Stimulated activated CD4-positive, alpha-beta T cell treated with anti-CD3 and anti-CD28 coated beads, Interleukin-12 subunit alpha, Interleukin-12 subunit beta, amount 100 ng/mL, for 24 hours (primary cell): ENCODE data around the gene ARHGAP45.
"Not testable (repeated sequence)": the region's sequence is repeated elsewhere in the genome, so short reads cannot be mapped to it uniquely, and the experiment has no call there.

Experiments used
- DNase-seq, 2 experiments: peaks; one replicate each; pipeline ENCODE4 v3.0.0-alpha.2; 2020; ENCODE audit warnings: low read depth in 2 of 2

Gene ARHGAP45, protein sequence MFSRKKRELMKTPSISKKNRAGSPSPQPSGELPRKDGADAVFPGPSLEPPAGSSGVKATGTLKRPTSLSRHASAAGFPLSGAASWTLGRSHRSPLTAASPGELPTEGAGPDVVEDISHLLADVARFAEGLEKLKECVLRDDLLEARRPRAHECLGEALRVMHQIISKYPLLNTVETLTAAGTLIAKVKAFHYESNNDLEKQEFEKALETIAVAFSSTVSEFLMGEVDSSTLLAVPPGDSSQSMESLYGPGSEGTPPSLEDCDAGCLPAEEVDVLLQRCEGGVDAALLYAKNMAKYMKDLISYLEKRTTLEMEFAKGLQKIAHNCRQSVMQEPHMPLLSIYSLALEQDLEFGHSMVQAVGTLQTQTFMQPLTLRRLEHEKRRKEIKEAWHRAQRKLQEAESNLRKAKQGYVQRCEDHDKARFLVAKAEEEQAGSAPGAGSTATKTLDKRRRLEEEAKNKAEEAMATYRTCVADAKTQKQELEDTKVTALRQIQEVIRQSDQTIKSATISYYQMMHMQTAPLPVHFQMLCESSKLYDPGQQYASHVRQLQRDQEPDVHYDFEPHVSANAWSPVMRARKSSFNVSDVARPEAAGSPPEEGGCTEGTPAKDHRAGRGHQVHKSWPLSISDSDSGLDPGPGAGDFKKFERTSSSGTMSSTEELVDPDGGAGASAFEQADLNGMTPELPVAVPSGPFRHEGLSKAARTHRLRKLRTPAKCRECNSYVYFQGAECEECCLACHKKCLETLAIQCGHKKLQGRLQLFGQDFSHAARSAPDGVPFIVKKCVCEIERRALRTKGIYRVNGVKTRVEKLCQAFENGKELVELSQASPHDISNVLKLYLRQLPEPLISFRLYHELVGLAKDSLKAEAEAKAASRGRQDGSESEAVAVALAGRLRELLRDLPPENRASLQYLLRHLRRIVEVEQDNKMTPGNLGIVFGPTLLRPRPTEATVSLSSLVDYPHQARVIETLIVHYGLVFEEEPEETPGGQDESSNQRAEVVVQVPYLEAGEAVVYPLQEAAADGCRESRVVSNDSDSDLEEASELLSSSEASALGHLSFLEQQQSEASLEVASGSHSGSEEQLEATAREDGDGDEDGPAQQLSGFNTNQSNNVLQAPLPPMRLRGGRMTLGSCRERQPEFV

DNA sequence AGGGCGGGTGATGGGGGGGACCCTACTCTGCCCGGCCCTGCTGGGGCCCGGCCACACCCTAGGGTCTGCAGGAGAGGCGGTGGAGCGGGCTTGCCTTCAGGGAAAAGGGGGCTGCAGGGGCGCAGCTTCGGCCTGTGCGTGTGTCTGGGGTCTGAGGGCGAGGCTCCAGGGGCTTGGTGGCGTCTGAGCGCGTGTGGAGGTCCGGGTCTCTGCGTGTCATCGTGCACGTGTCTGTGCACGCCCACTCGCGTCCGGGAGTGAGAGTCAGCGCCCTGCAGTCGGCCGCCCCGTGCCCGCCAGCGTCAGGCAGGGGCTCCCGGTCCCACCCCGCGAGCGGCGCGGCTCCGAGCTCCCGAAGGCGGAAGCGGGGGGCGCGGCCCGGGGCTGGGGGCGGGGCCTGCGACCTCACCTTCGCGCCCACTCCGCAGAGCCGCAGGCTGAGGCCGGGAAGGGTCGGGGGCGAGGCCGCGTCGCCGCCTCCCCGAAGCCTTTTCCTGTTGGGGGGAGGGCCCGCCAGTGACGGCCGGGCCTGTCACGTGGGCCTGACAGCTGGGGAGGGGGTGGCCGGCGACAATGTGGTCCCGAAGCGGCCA, at the start of gene ARHGAP45:
ARHGAP45 (plus strand) TSS at position 420 of the 593 bp plus-strand sequence. CDS start 239 bp downstream, outside the sequence.
- peak; percentile 60 to 74 for DNase-seq

DNA sequence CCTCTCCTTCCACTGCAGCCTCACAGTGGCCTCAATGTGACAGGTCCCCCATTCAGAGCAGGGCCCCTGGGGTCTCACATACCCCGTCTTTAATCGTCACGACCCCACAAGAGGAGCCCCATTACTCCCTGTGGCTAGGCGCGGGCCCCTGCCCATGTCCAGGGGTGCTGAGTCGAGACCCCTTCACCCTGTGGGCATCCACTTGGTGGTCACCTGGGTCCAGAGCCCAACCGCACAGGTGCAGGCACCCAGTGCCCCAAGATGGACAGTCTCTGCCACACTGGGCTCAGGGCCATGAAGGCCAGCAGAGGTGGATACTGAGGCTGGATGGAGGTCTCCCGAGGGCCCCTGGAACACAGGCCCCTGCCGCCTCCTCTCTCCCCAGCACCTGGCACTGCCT, 49.1 kb upstream of the ARHGAP45 start:
- DNase-seq = no peak

DNA sequence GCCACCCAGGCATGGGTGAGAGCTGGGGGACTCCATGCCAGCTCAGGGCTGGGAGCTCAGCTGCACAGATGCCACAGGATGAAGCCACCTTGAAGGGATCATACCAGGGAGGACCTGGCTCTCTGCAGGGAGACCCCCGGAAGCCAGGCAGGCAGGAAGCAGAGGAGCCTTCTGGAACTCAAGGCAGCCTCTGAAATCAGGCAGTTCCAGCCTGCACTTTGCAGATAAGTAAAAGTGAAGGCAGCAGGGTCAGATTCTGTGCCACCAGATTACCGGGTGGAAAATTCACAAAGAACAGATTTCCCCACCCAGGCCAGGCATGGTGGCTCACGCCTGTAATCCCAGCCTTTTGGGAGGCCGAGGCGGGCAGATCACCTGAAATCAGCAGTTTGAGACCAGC, 48.6 kb upstream of the ARHGAP45 start:
- no peak for DNase-seq

DNA sequence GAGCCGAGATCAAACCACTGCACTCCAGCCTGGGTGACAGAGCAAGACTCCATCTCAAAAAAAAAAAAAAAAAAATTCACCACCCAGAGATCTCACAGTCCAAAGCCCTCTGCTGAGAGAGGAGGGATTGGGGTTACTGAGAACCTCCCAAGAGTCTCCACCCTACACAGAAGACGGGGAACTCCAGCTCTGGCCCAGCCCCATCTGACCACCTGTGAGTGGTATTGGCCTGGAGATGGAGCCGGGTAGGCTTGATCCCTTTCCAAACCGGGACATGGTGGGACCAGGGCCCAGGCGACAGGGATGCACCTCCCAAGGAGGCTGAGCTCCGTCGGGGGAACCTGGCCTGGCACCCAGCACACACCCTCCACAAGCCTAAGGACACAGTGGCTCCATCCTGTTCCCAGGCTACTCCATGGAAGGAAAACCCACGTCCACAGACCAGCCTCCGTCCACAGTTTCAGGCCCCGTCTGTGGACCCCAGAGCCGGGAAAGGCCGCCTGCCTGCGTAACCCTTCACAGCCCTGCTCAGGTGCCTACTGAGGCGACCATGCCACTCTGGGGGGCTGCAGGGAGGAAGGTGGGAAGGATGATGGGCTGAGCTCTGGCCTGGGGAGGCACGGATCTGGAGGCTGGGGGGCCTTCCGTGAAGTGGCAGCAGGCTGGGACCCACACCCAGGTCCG, 47.9 kb upstream of the ARHGAP45 start:
- DNase-seq = no peak

DNA sequence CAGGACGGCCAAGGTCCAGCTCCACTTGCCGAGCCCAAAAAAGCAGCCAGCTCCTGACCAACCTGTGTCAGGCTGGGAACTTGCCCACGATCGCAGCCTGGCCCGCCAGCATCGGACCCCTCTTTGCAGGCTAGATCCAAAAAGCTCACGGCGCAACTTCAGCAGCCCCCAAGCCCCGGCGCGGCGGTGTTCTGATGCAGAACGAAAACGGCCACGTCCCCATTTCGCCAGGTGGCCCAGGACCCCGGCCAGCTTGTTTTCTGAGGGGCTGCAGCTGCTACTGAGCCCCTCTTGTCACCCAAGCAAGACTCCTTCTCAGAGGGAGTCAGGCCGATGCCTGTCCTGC, 47.4 kb upstream of the ARHGAP45 start:
- DNase-seq = no peak

DNA sequence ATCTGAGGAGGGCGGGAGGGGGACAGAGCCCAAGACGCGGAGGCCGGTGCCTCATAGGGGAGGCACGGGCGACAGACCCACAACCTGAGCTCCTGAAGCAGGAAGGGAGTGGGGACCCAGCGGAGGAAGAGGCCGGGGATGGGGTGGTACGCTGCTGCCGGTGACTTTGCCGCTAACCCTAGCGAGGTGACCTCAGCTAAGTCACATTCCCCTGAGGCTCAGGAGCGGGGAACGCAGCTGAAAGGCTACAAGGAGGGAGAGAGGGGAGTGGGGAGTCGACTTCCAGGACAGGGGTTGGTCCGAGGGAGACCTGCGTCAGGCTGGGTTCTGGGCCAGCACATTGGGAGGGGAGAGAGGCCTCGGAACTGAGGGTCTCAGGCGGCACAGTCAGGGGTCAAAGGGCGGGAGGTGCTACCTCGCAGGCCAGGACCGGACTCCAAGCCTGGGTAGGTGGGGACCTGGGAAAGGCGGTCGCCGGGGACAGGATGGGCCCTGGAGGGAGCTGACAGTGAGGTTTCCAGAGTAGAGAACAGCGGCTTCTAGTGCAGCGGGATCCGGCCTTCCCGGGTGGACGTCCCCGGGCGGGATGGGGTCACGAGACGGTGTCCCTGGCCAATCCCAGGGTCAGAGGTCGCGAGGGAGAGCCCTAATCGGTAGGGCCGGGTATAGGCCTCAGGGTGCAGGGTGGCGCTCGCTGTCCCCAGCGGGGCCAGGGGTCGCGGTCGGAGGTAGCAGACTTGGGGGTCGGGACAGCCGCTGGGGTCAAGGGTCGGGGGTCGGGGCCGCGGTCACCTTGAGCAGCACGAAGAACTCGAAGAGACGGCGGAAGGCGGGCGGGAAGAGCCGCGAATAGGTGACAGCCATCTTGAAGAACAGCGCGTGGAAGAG, 46.7 kb upstream of the ARHGAP45 start:
- no peak for DNase-seq

DNA sequence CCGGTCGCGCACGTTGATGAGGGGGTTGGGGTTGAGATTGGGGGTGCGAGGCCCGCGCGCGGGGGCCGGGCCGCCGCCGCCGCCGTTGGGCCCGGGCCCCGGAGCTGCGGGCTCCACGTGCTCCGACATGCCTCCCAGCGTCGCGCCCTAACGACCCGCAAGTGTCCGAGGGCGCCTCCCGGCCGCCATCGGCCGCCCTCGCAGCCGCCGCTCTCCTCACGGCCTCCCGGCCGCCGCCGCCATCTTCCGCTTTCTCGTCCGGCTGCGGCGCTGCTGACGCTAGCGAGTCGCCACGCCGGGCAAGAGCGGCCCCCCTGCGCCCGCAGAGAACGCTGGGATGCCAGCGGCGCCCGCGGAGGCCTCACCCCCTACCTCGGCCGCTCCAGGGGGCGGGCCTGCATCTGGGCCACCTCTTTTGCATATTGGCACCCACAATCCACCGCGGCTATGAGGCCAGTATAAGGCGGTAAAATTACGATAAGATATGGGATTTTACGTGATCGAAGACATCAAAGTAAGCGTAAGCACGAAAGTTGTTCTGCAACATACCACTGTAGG, 46.0 kb upstream of the ARHGAP45 start, which contains the start of gene TMEM259:
TMEM259 (minus strand) TSS at position 256 of the 558 bp plus-strand sequence; CDS start at position 129, 127 bp downstream.
- DNase-seq = peak; percentile 92 to 94

DNA sequence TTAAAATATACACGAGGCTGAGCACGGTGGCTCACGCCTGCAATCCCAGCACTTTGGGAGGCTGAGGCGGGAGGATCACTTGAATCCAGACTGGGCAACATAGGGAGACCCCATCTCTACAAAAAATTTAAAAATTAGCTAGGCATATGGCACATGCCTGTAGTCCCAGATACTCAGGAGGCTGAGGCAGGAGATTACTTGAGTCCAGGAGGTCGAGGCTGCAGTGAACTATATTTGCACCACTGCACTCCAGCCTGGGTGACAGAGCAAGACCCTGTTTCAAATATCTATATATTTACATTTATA, 43.1 kb upstream of the ARHGAP45 start:
- DNase-seq = not testable (repeated sequence)

DNA sequence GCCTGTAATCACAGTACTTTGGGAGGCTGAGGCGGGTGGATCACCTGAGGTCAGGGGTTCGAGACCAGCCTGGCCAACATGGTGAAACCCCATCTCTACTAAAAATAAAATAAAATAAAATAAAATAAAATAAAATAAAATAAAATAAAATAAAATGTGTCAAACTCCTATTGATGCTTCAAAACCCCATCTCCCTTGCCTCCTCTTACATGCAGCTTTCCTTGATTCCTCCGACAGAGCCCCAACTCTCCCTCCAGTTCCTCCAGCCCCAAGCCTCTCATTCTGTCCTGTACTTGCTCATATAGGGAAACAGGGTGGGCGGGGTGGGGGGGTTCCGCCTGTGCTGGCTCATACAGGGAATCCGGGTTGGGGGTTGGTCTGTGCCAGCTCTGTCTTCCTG, 41.9 kb upstream of the ARHGAP45 start:
- DNase-seq = not testable (repeated sequence)

DNA sequence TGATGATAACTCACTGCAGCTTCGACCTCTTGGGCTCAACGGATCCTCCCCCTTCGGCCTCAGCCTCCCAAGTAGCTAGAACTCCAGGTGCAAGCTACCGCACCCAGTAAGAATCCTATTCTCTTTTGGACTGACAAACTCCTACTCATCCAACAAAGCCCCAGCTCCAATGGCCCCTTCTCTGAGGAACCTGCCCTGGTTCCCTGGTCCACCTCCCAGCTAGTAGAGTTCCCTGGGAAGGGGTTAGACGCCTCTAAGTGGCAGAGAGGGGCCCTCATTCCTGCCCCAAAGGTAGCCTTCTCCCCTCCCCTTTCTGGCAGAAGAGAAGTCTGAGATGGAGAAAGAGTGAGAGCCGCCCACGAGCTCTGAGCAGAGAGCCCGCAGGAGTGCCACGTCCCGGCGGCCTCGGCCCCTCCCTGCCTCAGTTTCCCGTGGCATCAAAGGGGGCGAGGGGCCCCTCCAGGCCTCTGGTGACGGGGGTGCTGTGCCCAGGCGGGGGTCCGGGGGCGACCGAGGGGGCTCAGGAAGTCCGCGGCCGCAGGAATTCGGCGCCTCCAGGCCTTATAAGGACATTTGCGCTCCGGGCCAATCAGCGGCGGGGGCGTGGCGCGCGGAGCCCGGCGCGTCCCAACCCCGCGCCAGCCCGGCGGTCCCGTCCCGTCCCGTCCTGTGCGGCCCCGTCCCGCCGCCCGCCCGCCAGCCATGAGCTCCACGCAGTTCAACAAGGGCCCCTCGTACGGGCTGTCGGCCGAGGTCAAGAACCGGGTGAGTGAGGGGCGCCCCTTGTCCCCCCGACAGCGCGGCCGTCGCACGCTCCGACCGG, 40.8 kb upstream of the ARHGAP45 start, which contains the start of gene CNN2:
CNN2 (plus strand) TSS at position 649 of the 823 bp plus-strand sequence; CDS start at position 703, 54 bp downstream.
- peak in 1 of 2 experiments; percentile 64 for DNase-seq

DNA sequence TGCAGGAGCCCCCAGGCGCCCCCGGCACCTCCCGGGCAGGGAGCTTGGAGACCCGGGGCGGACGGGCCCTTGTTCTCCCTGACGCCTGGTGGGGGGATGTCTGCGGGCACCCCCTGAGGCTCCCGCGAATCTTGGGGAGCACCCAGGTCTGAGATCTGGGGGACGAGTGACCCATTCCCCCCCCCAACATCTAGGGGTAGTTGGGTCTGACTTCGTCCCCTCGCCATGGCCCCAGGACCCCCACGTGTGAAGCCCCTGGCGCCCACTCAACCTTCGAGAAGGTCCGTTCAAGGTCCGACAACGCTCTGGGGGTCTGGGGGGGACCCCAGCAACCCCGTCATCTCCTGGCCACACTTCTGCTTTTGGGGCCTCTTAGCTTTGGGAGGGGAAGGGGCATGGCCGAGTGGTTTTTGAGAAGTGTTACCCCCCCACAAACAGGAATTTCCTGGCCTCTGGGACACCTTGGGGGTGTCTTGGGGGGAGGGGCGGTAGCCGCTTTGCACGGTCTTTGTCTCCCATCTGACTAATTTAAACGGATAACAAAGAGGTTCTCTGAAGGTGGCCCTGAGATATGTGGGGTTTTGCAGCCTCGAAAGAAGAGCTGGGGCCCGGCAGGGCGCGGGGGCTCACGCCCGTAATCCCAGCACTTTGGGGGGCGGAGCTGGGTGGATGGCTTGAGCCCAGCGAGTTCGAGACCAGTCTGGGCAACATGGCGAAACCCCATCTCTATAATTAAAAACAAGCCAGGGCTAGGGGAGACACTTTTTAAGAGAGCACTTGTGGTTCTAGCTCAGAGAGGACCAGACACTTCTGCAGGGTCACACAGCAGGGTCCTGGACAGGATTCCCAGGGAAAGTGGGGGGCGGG, 40.0 kb upstream of the ARHGAP45 start:
- no peak for DNase-seq

DNA sequence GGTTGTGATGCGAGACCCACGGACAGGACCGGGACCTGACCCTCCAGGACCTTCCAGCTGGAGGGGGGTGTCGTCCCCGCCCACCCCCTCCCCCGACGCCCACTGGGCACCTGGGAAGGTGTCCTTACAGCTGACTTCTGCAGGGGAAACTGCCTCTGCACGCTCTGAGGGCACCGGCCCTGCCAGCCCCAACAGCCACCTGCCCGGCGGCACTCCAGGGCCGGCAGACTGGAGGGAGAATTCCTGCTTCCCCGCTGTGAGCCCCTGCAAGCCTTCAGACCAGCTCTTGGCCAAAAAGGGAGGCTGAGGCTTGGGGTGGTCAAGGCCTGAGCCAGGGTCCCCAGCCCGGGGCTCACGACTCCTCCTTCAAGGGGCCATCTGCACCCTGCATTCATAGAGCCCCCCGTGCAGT, 39.3 kb upstream of the ARHGAP45 start:
- DNase-seq = no peak

DNA sequence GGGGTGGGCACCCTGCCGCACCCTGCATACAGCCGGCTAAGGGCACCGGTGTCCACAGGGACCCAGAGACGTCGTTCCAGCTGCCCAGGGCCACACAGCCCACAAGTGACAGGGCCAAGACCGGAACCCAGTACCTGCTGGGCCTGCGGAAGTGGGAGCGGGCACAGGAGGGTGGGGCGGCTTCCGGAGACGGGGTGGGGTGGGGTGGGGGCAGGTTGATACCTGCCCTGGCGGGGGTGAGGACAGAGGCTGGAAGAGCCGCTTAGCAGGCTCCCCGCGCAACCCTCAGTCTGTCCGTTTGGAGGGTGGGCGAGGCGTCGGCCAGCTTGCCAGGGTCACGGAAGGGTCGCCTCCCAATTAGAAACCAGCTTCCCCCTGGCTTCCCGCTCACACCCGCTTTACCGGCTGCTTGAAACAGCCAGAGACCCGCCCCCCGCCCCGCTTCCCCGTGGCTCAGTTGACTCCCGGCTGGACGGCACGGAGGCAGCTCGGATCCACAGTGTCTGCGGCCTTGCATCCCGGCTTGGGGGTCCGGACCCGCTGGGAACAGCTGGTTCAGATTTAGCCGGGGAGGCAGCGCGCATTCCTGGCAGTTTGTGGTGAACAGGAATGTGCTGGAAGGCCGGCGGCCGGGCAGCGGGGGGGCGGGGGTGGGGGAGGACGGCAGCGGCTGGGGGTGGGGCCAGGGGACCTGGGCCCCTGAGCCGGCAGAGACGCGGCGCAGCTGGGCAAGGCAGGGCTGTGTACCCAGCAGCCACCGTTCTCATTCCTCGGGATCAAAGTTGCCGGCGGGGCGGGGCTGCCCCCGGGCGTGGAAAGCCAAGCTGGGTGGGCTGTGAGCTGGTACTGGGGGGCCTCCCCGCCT, 38.7 kb upstream of the ARHGAP45 start:
- DNase-seq = no peak

DNA sequence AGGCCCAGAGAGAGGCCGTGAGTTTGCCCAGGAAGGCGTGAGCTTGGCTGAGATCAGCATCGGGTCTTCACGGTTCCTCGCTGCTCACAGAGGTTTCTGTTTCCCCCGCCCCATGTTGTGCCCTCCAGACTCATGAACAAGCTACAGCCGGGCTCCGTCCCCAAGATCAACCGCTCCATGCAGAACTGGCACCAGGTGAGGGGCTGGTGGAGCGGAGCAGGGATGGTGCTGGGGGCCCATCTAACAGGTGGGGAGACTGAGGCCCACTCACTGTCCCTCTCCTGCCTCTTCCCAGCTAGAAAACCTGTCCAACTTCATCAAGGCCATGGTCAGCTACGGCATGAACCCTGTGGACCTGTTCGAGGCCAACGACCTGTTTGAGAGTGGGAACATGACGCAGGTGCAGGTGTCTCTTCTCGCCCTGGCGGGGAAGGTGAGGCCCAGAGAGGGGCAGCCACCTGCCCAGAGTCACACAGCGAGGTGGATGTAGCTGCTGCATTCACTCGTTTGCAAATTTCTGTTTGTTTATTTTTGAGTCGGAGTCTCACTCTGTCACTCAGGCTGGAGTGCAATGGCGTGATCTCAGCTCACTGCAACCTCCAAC, 34.6 kb upstream of the ARHGAP45 start:
- DNase-seq = no peak

DNA sequence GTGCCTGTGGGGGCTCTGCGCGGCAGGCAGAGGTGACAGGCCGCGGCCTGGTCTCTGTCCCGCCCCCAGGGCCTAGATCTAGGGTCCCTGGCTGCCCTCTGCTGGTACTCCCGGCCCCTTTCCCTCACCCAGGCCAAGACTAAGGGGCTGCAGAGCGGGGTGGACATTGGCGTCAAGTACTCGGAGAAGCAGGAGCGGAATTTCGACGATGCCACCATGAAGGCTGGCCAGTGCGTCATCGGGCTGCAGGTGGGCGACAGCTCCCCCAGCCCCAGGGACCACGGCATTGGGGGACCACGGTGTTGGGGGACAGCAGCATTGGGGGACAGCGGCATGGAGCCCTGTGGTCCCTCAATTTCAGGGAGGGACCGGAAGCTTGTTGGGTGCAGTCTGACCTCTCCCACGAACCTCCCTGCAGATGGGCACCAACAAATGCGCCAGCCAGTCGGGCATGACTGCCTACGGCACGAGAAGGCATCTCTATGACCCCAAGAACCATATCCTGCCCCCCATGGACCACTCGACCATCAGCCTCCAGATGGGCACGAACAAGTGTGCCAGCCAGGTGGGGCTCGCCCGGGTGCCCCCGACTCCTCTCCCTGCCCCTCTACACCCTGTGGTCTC, 30.9 kb upstream of the ARHGAP45 start:
- DNase-seq = no peak

DNA sequence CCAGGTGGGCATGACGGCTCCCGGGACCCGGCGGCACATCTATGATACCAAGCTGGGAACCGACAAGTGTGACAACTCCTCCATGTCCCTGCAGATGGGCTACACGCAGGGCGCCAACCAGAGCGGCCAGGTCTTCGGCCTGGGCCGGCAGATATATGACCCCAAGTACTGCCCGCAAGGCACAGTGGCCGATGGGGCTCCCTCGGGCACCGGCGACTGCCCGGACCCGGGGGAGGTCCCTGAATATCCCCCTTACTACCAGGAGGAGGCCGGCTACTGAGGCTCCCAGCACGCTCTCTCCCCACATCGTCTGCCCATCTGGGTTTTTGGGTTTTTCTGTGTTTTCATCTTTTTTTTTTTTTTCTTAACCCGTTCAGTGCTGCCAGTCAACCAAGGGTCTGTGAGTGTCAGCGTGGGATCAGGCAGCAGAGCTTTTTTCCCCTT, 29.3 kb upstream of the ARHGAP45 start:
- no peak for DNase-seq
